Measurements from ENCODE around the gene CCR4.
"Not testable (repeated sequence)": the region's sequence is repeated elsewhere in the genome, so short reads cannot be mapped to it uniquely, and the experiment has no call there.

The CCR4 gene
- 127 reads per million, percentile 87 among the genes with 10 or more reads in this experiment for total RNA-seq

DNA sequence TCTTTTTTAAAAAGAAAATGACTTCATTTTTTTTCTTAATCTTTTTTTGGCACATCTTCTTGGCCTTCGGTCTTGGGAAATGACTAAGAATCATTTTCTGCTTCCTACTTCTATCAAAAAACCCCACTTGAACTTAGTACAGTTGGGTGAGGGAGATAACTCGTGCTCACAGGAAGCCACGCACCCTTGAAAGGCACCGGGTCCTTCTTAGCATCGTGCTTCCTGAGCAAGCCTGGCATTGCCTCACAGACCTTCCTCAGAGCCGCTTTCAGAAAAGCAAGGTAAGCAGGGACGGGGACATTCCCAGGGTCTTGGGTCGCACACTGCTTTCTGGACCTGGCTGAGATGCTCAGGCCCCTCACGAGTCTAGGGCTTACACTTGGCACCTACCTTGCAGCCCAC is at the start of gene CCR4:
Gene CCR4, plus strand, starts transcription at position 235 of the 402 bp plus-strand sequence. CDS start 1,779 bp downstream, outside the sequence.
- DNase-seq: peak; percentile 47

- peak; percentile 7 for DNase-seq
Observed at GRCh38 chr3:32902887-32903371, 48.5 kb upstream of the CCR4 start.

DNA sequence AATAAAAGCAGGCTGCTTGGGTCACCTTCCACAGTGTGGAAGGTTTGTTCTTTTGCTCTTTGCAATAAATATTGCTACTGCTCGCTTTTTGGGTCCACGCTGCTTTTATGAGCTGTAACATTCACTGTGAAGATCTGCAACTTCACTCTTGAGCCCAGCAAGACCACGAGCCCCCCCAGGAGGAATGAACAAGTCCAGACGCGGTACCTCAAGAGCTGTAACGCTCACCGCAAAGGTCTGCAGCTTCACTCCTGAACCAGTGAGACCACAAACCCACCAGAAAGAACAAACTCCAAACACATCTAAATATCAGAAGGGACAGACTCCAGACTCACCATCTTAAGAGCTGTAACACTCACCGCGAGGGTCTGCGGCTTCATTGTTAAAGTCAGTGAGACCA is 47.5 kb upstream of the CCR4 start:
- DNase-seq: no peak

- no peak for DNase-seq
Observed at GRCh38 chr3:32909999-32910398, 41.4 kb upstream of the CCR4 start.

GRCh38 chr3:32910954-32911353 is 40.5 kb upstream of the CCR4 start:
- no peak for DNase-seq

- no peak for DNase-seq
Observed at GRCh38 chr3:32912046-32912445, 39.4 kb upstream of the CCR4 start.

DNA sequence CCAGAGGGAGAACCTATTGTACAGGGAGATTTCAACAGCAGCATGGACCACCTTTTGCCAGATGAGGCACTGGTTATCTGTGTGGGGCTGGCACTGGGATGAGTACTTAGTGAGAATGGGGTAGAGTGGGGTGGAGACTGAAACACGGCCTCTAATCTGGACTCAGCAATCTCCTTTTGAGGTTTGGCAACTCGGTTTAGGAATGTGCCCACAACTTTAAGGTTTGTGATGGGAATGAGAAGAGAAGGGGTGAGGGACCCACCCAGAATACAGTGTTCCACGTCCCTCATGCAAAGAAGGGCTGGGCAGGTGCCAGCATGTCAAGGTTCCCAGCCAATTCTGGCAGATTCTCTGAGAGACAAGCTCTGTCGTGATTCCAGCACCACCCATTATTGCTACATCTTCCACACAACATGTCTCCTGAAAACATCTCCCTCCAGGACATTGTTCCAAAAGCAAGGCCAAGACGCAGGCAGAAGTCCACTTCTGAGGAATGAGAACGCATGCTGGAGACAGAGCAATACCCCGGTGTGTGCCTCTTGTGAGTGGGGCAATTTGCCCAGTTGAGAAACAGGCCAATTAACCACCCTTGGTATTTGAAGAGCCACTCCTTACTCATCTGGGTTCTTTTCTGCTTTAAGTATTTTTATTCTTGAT is 37.5 kb upstream of the CCR4 start:
- no peak for DNase-seq

- DNase-seq: no peak
Observed at GRCh38 chr3:32919920-32920319, 31.5 kb upstream of the CCR4 start.

GRCh38 chr3:32922078-32922477 is 29.4 kb upstream of the CCR4 start:
- DNase-seq: no peak

- DNase-seq: no peak
Observed at GRCh38 chr3:32930161-32930560, 21.3 kb upstream of the CCR4 start.

DNA sequence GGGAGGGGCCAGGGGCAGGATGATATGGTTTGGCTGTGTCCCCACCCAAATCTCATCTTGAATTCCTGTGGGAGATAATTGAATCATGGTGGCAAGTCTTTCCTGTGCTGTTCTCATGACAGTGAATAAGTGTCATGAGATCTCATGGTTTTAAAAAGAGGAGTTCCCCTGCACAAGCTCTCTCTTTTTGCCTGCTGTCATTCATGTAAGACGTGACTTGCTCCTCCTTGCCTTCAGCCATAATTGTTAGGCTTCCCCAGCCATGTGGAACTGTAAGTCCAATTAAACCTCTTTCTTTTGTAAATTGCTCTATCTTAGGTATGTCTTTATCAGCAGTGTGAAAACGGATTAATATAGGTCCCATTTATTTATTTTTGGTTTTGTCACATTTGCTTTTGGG is 20.2 kb upstream of the CCR4 start:
- DNase-seq: not testable (repeated sequence)

DNA sequence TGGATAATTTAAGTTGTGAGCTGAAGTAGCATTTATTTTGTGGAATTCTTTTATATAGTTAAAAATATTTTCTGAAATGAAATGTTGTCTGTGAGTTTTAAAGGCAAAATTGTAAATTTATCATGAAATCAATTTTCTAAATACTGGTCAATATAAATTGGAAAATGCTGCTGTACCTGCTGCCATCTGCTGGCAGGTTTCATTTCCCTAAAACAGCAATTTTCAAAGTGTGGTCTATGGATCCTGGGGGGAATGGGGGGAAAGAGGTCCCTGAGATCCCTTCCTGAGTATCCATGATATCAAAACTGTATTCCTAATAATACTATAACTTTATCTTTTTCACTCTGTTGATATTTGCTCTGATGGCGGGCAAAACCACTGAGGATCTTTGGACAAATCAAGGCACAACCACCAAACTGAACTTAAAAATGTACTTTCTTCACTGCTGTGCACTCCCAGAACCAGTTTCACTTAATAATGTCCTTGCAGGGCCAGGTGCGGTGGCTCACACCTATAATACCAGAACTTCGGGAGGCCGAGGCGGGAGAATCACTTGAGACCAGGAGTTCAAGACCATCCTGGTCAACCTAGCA is 17.2 kb upstream of the CCR4 start:
- DNase-seq: peak; percentile 5

DNA sequence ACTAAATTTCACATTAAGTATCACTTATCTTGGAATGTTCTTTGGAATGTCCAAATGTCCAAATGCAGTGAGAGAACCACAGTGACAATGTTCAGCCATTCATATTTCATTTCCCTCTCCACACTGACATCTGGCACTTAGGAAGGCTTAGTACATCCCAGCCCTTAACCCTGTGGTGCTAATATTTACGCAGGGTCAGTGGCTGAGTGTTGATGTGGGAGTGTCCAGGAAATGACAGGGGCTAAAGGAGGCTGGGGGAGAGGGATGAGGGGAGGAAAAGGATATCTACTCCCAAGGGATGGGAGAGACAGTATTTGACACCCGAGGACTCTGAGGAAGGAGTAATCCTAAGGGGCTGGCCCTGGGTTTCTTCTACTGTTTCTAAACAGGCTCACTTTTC is 14.1 kb upstream of the CCR4 start:
- DNase-seq: no peak

- not testable (repeated sequence) for DNase-seq
Observed at GRCh38 chr3:32939531-32940284, 11.7 kb upstream of the CCR4 start.

DNA sequence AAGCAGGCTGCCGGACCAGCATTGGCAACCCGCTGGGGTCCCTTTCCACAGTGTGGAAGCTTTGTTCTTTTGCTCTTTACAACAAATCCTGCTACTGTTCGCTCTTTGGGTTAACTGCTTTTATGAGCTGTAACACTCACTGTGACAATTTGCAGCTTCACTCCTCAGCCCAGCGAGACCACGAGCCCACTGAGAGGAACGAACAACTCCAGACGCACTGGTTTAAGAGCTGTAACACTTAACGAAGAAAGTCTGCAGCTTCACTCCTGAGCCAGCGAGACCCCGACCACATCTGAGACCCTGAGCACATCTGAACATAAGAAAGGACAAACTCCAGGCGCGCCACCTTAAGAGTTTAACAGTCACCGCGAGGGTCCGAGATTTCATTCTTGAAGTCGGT is 10.7 kb upstream of the CCR4 start:
- no peak for DNase-seq

DNA sequence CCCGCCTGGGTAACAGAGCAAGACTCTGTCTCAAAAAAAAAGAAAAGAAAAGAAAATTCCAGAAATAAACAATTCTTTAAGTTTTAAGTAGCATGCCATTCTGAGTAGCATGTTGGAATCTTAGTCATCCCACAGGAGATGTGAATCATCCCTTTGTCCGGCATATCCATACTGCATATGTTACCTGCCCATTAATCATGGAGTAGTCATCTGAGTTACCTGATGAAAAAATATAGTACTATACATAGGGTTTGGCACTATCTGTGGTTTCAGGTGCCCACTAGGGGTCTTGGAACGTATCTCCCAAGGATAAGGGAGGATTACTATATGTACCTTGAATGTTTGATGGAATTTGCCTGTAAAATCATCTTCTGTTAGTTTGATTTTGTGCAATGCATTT is 6.3 kb upstream of the CCR4 start:
- DNase-seq: no peak

DNA sequence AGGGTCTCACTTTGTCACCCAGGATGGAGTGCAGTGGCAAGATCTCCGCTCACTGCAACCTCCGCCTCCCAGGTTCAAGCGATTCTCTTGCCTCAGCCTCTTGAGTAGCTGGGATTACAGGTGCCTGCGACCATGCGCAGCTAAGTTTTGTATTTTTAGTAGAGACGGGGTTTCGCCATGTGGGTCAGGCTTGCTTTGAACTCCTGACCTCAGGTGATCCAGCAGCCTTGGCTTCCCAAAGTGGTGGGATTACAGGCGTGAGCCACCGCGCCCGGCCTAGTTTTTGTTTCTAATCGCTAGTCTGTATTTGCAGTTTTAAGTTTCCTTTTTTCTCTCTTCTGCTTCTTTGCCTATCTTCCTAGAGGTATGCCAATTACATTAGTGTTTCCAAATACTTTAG is 5.8 kb upstream of the CCR4 start:
- DNase-seq: not testable (repeated sequence)

DNA sequence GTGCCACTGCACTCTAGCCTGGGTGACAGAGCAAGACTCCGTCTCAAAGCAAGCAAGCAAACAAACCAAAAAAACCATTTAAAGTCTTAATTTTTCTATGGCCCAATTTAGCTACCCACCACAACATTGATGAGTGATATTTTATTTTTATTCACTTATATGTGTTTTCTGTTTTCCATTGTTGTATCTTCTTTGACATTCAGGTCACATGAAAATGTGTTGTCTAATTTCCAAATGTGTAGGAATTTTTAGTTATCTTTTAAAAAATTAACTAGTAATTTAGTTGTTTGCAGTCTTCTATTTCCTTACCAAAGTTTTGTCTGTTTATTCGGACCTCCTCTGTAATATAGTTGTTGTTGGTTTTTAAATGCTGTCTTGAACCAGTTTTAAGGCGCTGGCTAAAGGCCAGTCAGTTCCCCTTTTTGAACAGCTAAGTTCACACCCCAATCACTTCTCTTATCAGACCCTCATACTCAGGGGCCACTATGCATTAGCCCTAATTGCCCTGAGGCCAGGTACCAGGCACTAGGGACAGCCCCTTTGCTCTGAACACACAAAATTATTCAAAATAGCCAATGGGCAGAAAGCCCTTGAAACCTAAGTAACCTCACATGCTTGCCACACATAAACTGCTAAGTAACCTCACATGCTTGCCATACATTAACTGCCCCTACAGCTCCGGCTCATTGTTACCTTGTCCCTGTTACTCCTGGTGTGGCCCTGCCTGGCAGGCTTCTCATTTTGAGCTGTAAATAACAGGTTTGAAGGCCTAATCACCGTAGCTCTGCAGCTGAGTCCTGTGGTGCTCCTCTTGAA is 4.3 kb upstream of the CCR4 start:
- no peak for DNase-seq

- DNase-seq: peak; percentile 90
Observed at GRCh38 chr3:32947789-32948238, 3.6 kb upstream of the CCR4 start.

GRCh38 chr3:32948625-32949445 is 2.6 kb upstream of the CCR4 start:
- no peak for DNase-seq

GRCh38 chr3:32950516-32950915 is 928 bp upstream of the CCR4 start:
- DNase-seq: no peak
